GM12864 (cell line): ENCODE data around the gene USH1G.
"Not testable (repeated sequence)": the region's sequence is repeated elsewhere in the genome, so short reads cannot be mapped to it uniquely, and the experiment has no call there.

Experiments used
- DNase-seq: peaks from one replicate; pipeline ENCODE4 v3.0.0-alpha.2; 2011; ENCODE audit warnings: low read depth
- H3K4me3 ChIP-seq: 2 replicates; pipeline ENCODE4 v1.5.1; 2011; ENCODE audit warnings: mild to moderate bottlenecking, low read depth, low read length, control low read depth
- TF ChIP-seq, protein P1 (sequence below): IDR thresholded peaks from 2 replicates; pipeline ENCODE4 v1.5.1; 2011; ENCODE audit warnings: low read depth, mild to moderate bottlenecking, moderate library complexity, low read length, control low read depth, inconsistent platforms; ENCODE audit errors: missing control alignments

USH1G gene

DNA sequence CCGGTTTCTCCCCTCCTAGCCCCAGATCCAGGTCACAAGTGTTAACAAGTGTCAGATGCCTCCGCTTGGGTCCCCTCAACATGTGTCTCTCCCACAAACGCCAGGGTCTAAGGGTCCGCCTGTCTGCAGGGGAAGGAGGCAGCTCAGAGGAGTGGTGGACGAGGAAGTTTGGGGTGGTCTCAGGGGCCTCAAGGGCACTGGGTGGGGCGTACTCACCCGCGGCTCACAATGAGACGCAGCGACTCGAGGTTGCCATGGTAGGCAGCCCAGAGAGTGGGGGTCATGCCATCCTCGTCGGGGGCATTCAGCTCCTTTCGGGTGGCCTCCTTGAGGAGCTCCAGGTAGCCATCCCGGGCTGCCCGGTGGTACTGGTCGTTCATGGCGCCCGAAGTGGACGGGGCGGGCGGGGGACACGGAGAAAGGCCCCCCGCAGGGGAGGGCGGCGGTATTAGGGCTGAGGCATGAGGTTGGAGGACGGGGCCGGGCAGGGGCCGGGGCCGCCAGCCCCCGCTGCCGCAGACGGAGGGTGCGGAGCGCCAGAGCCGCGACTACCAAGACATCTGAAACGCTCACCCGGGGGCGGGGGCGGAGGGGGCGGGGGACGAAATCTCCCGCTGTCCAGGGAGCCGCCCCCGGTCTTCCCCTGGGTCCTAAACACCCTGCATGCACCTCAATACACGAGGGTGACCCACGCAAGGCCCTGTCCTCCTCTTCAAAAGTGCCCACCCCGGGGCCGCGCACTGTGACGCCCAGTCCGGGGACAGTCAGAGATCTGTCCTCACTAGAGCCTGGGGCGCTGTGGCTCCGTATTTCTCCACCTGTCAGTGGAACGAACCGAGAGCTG is at the start of gene USH1G:
USH1G (minus strand) TSS at position 562 of the 844 bp plus-strand sequence; CDS start at position 380, 182 bp downstream.
- TF ChIP-seq, protein P1, sequence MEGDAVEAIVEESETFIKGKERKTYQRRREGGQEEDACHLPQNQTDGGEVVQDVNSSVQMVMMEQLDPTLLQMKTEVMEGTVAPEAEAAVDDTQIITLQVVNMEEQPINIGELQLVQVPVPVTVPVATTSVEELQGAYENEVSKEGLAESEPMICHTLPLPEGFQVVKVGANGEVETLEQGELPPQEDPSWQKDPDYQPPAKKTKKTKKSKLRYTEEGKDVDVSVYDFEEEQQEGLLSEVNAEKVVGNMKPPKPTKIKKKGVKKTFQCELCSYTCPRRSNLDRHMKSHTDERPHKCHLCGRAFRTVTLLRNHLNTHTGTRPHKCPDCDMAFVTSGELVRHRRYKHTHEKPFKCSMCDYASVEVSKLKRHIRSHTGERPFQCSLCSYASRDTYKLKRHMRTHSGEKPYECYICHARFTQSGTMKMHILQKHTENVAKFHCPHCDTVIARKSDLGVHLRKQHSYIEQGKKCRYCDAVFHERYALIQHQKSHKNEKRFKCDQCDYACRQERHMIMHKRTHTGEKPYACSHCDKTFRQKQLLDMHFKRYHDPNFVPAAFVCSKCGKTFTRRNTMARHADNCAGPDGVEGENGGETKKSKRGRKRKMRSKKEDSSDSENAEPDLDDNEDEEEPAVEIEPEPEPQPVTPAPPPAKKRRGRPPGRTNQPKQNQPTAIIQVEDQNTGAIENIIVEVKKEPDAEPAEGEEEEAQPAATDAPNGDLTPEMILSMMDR = no peak
- DNase-seq = no peak
- no peak within 1 kb of the TSS for H3K4me3 ChIP-seq

DNA sequence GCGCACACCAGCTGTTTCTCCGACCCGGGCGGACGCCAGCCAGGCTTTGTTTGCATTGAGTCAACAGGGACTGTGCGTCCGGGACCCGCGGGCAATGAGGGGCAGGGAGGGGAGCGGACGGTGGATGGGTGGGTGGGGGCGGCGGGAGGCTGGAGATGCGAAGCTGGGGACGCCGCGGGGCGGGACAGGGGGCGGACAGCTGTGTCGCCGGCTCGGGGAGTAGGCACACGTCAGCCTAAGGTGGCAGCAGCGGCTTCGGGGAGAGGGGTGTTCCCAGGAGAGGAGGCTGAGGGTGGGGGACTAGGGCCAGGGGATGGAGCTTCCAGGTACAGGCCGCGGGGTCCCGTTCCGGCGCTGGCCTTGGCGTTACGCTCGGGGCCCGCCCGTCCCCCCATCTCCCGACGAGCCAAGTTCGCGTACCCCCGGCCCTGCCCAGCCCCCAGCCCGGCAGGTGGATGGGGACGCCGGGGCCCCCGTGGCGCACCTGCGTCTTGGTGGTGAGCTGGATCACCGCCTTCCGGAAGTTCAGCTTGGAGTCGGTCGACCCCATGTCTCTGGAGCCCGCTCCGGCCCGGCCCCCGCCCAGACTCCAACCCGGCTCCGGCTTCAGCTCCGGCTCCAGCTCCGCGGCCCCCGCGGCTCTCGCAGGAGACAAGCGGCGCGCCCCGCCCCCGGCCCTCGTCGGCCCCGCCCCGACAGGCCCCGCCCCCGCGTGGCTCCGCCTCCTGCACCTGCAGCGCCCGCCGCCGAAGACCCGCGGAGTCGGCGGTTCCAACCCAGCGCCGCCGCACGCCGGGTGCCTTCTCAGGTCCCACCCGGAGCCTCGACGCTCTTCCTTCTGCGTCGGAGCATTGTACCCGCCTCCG is 49.3 kb upstream of the USH1G start, which contains the start of gene HID1:
HID1 (minus strand) TSS at position 653 of the 866 bp plus-strand sequence; CDS start at position 550, 103 bp downstream.
- peak within 1 kb of the TSS; percentile 43 for H3K4me3 ChIP-seq
- DNase-seq = no peak
- TF ChIP-seq, protein P1 = no peak

DNA sequence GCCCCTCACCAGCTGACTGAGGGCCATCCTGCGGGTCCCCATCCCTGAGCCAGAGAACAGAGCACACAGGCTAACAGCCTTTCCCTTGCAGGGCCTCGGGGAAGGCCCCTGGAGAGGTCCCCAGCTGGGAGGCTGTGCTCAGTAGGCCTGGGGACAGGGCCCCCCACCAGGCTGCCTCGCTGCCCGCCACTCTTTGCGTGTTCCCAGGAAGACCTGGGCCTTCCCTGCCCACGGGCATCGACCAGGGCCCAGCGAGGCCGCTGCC is 48.7 kb upstream of the USH1G start:
- DNase-seq = no peak
- peak overlapping the region; percentile 9; the same call in 1 of the 2 replicates for H3K4me3 ChIP-seq
- TF ChIP-seq, protein P1 = no peak

DNA sequence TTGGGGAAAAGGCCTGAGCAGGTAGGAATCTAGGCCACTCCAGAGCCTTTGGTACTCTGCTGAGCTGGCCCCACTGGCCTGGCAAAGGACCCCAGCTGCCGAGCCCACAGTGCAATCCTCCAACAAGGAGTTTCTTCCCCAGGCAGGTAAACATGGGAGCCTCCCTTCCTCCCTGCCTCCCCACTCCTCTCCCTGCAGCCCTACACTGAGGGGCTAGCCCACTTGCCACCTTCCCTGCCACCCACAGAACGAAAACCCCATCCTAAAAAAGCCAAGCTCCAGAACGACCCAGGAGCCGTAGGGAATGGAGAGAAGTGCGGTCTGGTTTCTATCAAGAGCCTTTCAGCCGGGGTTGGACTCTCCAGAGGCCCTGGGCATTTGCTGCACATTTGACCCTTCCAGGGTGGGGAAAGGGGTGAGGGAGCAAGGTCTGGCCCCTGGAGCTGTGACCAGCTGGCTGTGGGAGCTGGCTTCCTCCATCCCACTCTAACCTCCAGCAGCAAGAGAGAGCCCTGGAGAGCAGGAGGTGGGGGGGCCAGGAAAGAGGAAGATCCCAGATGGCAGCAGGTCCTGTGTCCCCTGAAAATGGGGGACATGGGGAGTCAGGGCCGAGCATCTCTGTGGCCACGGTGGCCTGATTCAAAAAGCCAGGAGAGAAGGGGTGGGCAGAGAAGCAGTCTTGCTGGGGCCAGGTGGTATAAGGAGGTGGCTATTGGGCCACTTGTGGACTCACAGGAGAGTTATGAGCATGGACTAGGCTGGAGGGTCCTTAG is 48.2 kb upstream of the USH1G start:
- TF ChIP-seq, protein P1 = no peak
- DNase-seq = no peak

DNA sequence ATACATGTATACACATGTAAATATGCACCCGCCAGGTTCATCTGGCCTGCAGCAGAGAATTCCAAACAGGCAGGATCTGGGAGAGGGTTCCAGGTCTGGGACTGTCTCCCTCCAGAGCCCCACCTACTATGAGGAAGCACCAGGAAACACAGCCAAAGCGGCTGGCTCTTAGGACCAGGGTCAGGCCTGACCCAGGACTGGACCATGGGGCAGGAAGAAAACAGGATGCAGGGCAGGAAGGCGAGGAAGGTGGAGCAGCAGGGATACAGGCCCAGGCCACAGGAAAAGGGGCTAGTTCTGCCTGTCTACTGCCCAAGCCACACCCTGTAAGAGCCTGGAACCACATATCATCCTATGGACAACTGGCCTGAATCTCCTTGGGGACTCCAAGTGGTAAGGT is 47.3 kb upstream of the USH1G start:
- H3K4me3 ChIP-seq = no peak overlapping the region
- DNase-seq = no peak
- TF ChIP-seq, protein P1 = no peak

More for the DNA sequence above, 48.2 kb upstream of the USH1G start:
- H3K4me3 ChIP-seq = peak overlapping the region; percentile 9; the same call in 1 of the 2 replicates

DNA sequence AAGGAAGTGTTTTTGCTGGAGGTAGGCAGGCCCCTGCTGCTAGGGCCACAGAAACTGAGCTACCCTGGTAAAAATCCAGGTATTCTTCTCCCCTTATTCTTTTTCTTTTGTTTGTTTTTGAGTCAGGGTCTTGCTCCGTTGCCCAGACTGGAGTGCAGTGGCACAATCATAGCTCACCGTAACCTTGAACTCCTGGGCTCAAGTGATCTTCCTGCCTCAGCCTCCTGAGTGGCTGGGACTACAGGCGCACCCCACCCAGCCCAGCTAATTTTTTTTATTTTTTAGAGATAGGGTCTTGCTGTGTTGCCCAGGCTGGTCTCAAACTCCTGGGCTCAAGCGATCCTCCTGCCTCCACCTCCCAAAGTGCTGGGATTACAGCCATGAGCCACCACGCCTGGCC is 46.4 kb upstream of the USH1G start:
- H3K4me3 ChIP-seq, DNase-seq: not testable (repeated sequence)
